Ramos (cell line): ENCODE measurements around the gene KDM6B.
"Not testable (repeated sequence)": the region's sequence is repeated elsewhere in the genome, so short reads cannot be mapped to it uniquely, and the experiment has no call there.

ENCODE experiments used
- in situ Hi-C: fragments of 300-500 bp; cut with MboI; formaldehyde crosslinking; loops from one replicate; pipeline ENCODE4 v1.14.3; 2022; ENCODE audit warnings: low sequenced_read_pairs; ENCODE audit not compliant: unreplicated experiment

KDM6B gene

GRCh38 chr17:7862692-7863437 lies 28.8 kb downstream of the KDM6B start:
- in situ Hi-C loops: no loop called here

- in situ Hi-C loops: not testable (repeated sequence)
Measured at GRCh38 chr17:7864384-7864783, 30.4 kb downstream of the KDM6B start.

GRCh38 chr17:7864995-7865650 lies 31.1 kb downstream of the KDM6B start:
- in situ Hi-C loops: no loop called here

GRCh38 chr17:7867881-7868329 lies 33.9 kb downstream of the KDM6B start:
- in situ Hi-C loops: no loop called here

- in situ Hi-C loops: no loop called here
Measured at GRCh38 chr17:7873051-7873450, 39.0 kb downstream of the KDM6B start.

- in situ Hi-C loops: no loop called here
Measured at GRCh38 chr17:7875804-7876370, 41.9 kb downstream of the KDM6B start.

- in situ Hi-C loops: no loop called here
Measured at GRCh38 chr17:7878234-7878633, 44.2 kb downstream of the KDM6B start.

- in situ Hi-C loops: no loop called here
Measured at GRCh38 chr17:7880076-7880868, 46.3 kb downstream of the KDM6B start.

GRCh38 chr17:7881276-7882054 lies 47.4 kb downstream of the KDM6B start:
- in situ Hi-C loops: no loop called here

GRCh38 chr17:7882068-7882467 lies 48.1 kb downstream of the KDM6B start:
- in situ Hi-C loops: no loop called here

GRCh38 chr17:7882629-7883028 lies 48.6 kb downstream of the KDM6B start:
- in situ Hi-C loops: no loop called here
